Loucy (cell line): ENCODE results near the gene UBXN1.

Experiments used
- EZH2phosphoT487 ChIP-seq: fragments of 200-600 bp; IDR thresholded peaks from 2 replicates; pipeline ENCODE4 v1.6.1; 2018; ENCODE audit warnings: antibody characterized with exemption, mild to moderate bottlenecking, moderate library complexity, borderline replicate concordance
- TF ChIP-seq, protein P1 (sequence below): fragments of 200-600 bp; sonication (generic); conservative IDR thresholded peaks from 2 replicates; pipeline ENCODE4 v1.5.1; 2014; ENCODE audit warnings: mild to moderate bottlenecking, antibody characterized with exemption, low read length

DNA sequence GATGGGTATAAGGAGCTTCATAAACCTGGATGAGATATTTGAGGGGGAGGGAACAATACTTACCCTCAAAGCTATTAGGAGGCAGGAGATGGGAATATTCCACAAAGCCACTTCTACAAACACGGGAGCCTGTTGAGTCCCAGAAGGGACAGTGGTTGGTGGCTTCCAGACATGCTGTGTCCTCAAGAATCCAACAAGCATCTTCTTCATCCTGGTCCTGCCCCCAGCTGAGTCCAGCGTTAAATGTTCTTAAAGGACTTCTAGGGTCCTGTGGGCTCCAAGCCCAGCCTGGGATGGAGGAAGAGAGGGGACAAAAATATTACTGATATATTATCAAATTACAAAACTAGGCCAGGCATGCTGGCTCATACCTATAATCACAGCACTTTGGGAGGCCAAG lies 11.4 kb downstream of the UBXN1 start:
- TF ChIP-seq EZH2phosphoT487, result no peak
- TF ChIP-seq, protein P1, sequence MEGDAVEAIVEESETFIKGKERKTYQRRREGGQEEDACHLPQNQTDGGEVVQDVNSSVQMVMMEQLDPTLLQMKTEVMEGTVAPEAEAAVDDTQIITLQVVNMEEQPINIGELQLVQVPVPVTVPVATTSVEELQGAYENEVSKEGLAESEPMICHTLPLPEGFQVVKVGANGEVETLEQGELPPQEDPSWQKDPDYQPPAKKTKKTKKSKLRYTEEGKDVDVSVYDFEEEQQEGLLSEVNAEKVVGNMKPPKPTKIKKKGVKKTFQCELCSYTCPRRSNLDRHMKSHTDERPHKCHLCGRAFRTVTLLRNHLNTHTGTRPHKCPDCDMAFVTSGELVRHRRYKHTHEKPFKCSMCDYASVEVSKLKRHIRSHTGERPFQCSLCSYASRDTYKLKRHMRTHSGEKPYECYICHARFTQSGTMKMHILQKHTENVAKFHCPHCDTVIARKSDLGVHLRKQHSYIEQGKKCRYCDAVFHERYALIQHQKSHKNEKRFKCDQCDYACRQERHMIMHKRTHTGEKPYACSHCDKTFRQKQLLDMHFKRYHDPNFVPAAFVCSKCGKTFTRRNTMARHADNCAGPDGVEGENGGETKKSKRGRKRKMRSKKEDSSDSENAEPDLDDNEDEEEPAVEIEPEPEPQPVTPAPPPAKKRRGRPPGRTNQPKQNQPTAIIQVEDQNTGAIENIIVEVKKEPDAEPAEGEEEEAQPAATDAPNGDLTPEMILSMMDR, result no peak
